Thymus (tissue), 11 donors: ENCODE data around the gene RELA. TPM values are rescaled to one million over a fixed set of nuclear protein-coding genes. Genes with fewer than 3 reads are reported as not detected.

Experiments used
- DNase-seq, 9 donors: peaks; one replicate each; pipeline ENCODE4 v3.0.0-alpha.2; 2013; ENCODE audit warnings: low spot score in 9 of 9, low read depth in 6 of 9, missing footprints in 1 of 9
- H3K27ac ChIP-seq, 2 donors: one replicate each; pipeline ENCODE4 v1.5.1; 2013; ENCODE audit warnings: control low read depth in 1 of 2, low read depth in 1 of 2, low read length in 1 of 2, mild to moderate bottlenecking in 1 of 2, moderate library complexity in 1 of 2
- H3K27me3 ChIP-seq, 2 donors: one replicate each; pipeline ENCODE4 v1.5.1; 2013; ENCODE audit warnings: low read length in 1 of 2; ENCODE audit not compliant: control insufficient read depth in 2 of 2, insufficient read depth in 1 of 2
- H3K36me3 ChIP-seq, 2 donors: one replicate each; pipeline ENCODE4 v1.5.1; 2013; ENCODE audit warnings: low read length in 1 of 2, mild to moderate bottlenecking in 1 of 2, moderate library complexity in 1 of 2; ENCODE audit not compliant: control insufficient read depth in 2 of 2, insufficient read depth in 2 of 2
- H3K4me1 ChIP-seq, 2 donors: one replicate each; pipeline ENCODE4 v1.5.1; 2013; ENCODE audit warnings: low read length in 2 of 2; ENCODE audit not compliant: control insufficient read depth in 2 of 2, insufficient read depth in 2 of 2
- H3K4me3 ChIP-seq, 2 donors: one replicate each; pipeline ENCODE4 v1.5.1; 2013; ENCODE audit warnings: low read length in 2 of 2, control low read depth in 1 of 2, mild to moderate bottlenecking in 1 of 2
- H3K9me3 ChIP-seq, 2 donors: one replicate each; pipeline ENCODE4 v1.5.1; 2013; ENCODE audit warnings: low read length in 1 of 2, mild to moderate bottlenecking in 1 of 2; ENCODE audit not compliant: control insufficient read depth in 2 of 2, insufficient read depth in 1 of 2
- WGBS: extraction: QIAGEN DNeasy Blood & Tissue Kit; methylation state at CpG from one replicate; pipeline ENCODE4 v1.1.7; 2013; 5-methylcytosine and 5-hydroxymethylcytosine counted together
- polyA plus RNA-seq: library from polyadenylated mRNA; stranded (reverse); fragments of 200-250 nt; gene quantifications from one replicate; pipeline ENCODE4 v1.2.3, GENCODE V29; 2013
- total RNA-seq: library from RNA; stranded (reverse); fragments of 120-200 nt; gene quantifications from one replicate; pipeline ENCODE4 v1.2.4, GENCODE V29; 2013
- donor health status: healthy.

RELA gene
- total and polyA plus RNA-seq, 2 donors = 17.1 to 41.9 TPM

DNA sequence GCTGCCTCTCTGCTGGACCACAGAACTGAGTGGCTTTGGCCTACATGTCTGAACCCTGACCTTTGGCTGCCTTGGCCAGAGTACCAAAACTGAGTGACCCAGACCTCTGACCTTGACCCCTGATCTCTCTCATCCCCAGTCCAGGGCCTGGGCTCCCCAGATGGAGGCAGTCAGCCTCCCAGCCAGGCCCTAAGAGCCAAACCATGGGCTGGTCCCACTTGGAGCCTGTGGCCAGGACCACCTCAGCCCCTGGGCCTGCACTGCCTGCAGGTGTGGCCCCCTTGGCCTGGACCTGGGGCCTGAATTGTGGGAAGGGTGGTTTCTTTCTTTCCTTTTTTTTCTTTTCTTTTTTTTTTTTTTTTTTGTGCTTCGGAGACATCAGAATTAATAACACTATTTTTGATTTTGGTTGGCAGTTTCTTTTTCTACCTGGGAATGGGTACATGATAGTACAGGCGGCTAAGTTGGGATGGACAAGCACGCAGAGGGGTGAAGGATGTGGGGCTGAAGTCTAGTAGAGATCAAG, 25.6 kb downstream of the RELA start:
- WGBS = 90% methylated on average over 3 of the region's 3 CpGs
- H3K36me3 ChIP-seq = peaks cover 52 to 58% of the 10 kb centered on the region in 2 donors
- no peaks in the 10 kb centered on the region for H3K27me3 ChIP-seq
- no peak overlapping the region for H3K4me3 ChIP-seq
- peaks cover 28 to 48% of the 10 kb centered on the region in 2 donors for H3K4me1 ChIP-seq
- no peak for DNase-seq
- H3K9me3 ChIP-seq = peaks cover 0 to 6% of the 10 kb centered on the region in 2 donors
- no peak overlapping the region for H3K27ac ChIP-seq

DNA sequence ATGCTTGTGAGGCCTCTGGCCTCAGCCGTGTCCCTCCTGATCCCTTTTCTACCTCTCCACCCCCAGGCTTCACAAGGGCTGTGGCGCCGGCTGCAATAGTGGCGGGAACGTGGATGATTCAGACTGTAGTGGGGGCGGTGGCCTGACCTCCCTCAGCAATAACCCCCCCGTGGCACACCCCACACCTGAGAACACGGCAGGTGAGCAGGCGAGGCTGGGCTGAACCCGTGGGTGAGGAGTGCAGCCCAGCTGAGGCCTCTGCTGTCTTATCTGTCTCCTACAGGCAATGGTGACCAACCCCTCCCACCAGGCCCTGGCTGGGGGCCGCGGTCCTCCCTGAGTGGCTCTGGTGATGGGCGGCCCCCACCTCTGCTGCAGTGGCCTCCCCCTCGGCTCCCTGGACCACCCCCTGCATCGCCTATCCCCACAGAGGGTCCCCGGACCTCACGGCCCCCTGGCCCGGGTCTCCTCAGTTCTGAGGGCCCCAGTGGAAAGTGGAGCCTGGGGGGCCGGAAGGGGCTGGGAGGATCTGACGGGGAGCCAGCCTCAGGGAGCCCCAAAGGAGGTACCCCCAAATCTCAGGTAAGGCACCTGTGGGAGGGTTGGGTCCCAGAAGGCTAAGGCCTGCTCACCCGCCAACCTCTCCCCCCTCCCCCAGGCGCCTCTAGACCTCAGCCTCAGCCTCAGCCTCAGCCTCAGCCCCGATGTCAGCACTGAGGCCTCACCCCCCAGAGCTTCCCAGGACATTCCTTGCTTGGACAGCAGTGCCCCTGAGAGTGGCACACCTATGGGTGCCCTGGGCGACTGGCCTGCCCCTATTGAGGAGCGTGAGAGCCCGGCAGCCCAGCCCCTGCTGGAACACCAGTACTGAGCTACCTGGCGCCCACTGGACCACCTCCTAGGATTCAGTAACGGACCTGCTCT, 26.3 kb downstream of the RELA start:
- no peak overlapping the region for H3K4me3 ChIP-seq
- peaks cover 22 to 41% of the 10 kb centered on the region in 2 donors for H3K4me1 ChIP-seq
- no peak for DNase-seq
- peaks cover 56 to 57% of the 10 kb centered on the region in 2 donors for H3K36me3 ChIP-seq
- H3K27ac ChIP-seq = no peak overlapping the region
- H3K9me3 ChIP-seq = peaks cover 0 to 4% of the 10 kb centered on the region in 2 donors
- H3K27me3 ChIP-seq = no peaks in the 10 kb centered on the region
- WGBS = 98% methylated on average over 28 of the region's 28 CpGs

DNA sequence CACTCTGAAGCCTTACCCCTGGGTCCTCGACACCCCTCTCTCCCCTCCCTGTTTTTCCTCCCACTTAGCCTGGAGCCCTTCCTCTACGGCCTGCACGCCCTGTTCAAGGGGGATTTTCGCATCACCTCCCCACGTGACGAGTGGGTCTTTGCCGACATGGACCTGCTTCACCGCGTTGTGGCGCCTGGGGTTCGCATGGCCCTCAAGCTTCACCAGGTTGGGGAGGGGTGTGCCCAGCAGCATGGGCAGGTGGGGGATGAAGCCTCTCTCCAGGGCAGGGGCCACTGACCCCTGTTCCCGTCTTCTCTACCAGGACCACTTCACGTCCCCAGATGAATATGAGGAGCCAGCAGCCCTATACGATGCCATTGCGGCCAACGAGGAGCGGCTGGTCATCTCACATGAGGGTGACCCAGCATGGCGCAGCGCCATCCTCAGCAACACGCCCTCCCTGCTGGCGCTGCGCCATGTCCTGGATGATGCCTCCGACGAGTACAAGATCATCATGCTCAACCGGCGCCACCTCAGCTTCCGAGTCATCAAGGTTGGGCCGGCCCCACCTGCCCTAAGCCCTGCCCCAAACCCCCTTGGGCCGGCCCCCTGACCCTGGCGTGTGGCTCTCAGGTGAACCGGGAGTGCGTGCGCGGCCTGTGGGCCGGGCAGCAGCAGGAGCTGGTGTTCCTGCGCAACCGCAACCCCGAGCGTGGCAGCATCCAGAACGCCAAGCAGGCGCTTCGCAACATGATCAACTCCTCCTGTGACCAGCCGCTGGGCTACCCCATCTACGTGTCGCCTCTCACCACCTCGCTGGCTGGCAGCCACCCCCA, 27.6 kb downstream of the RELA start:
- DNase-seq = no peak

DNA sequence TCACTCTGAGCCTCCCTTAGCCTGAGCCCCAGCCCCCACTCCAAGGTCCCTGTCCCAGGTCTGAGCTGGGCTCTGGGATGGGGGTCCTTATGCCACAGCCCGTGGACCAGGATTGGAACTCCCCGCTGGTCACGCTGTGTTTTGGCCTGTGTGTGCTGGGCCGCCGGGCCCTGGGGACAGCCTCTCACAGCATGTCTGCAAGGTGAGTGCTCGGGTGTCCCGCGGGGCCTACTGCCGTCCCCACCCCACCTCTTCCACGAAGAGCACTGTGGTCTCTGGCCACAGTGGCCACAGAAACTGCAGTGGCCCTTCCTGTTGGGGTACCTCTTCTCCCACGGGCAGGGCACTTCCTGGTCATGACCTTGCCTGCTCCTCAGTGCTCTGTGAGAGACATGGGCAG, 28.3 kb downstream of the RELA start:
- Histone ChIP-seq H3K36me3 (peaks cover 72% of the 10 kb centered on the region in 2 donors), H3K4me3 (no peak overlapping the region), H3K4me1 (peaks cover 5 to 22% of the 10 kb centered on the region in 2 donors), H3K27me3 (no peaks in the 10 kb centered on the region), H3K9me3 (no peaks in the 10 kb centered on the region), H3K27ac (no peak overlapping the region)
- DNase-seq = no peak
- WGBS = 97% methylated on average over 11 of the region's 11 CpGs

More for the DNA sequence above, 27.6 kb downstream of the RELA start:
- Histone ChIP-seq H3K4me3 (no peak overlapping the region), H3K27ac (no peak overlapping the region), H3K27me3 (no peaks in the 10 kb centered on the region), H3K4me1 (peaks cover 10 to 29% of the 10 kb centered on the region in 2 donors), H3K9me3 (no peaks in the 10 kb centered on the region), H3K36me3 (peaks cover 65 to 66% of the 10 kb centered on the region in 2 donors)
- 98% methylated on average over 46 of the region's 46 CpGs for WGBS

DNA sequence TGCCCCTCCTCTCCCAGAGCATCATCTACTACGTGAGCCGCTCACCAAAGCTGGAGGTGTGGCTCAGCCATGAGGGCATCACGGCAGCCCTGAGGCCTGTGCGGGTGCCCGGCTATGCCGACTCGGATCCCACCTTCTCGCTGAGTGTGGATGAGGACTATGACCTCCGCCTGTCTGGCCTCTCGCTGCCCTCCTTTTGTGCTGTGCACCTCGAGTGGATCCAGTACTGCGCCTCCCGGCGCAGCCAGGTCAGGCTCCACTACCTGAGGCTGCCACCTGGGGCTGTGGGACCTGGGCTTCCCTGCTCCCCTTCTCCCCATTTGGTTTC, 28.6 kb downstream of the RELA start:
- H3K4me1 ChIP-seq = peaks cover 5 to 18% of the 10 kb centered on the region in 2 donors
- WGBS = 97% methylated on average over 14 of the region's 14 CpGs
- no peaks in the 10 kb centered on the region for H3K9me3 ChIP-seq
- H3K4me3 ChIP-seq = no peak overlapping the region
- no peak for DNase-seq
- no peaks in the 10 kb centered on the region for H3K27me3 ChIP-seq
- H3K36me3 ChIP-seq = peaks cover 75 to 76% of the 10 kb centered on the region in 2 donors
- H3K27ac ChIP-seq = no peak overlapping the region

DNA sequence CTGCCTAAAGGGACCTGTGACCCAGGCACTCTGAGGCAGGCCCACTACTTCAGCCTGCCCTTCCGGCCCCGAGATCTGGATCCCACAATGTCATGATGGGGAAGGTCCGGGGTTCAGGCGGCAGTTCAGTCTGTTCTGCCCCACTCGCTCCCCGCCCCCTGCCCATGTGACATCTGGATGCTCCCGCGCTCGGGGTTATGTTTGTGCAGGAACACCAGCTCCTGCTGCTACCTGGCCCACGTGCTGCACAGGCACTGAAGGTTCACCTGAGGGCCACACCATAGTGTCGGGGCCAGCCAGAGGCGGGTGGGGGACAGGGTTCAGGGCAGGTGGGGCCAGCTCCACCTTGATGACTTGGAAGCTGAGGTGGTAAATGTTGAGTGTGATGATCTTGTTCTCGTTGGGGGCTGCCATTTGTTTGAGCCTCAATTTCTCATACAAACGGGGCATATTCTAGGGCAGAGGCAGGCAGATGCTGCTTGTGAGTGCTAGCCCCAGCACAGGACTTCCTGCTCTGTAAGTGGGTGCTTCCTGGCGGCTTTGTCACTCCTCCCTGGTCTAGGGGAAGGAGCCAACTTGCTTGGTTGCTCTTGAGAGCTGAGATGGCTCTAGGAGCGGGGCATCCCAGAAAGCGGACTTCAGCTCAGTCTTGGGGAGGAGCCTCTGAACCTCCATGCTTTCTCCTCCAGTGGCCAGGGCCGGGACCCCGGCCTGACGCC, 29.2 kb downstream of the RELA start:
- Histone ChIP-seq H3K9me3 (no peaks in the 10 kb centered on the region), H3K4me1 (peaks cover 2 to 13% of the 10 kb centered on the region in 2 donors), H3K4me3 (no peak overlapping the region), H3K27ac (no peak overlapping the region), H3K27me3 (no peaks in the 10 kb centered on the region), H3K36me3 (peaks cover 81% of the 10 kb centered on the region in 2 donors)
- no peak for DNase-seq
- WGBS = 89% methylated on average over 20 of the region's 20 CpGs

DNA sequence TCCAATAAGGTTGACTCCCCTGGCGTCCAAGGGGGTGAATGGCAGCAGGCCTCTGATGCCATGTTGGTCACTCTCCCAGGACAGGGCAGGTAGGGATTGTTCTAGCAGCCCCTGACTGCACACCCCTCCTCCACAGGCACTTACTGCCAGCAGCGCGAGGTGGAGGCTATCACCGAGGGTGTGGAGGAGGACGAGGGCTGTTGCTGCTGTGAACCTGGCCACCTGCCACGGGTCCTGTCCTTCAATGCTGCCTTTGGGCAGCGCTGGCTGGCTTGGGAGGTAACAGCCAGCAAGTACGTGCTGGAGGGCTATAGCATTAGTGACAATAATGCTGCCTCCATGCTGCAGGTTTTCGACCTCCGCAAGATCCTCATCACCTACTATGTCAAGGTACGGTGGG, 32.5 kb downstream of the RELA start:
- DNase-seq = no peak
- H3K36me3 ChIP-seq = peaks cover 91 to 95% of the 10 kb centered on the region in 2 donors
- peaks cover 0 to 4% of the 10 kb centered on the region in 2 donors for H3K4me1 ChIP-seq
- no peak overlapping the region for H3K27ac ChIP-seq
- WGBS = 98% methylated on average over 11 of the region's 11 CpGs
- no peaks in the 10 kb centered on the region for H3K27me3 ChIP-seq
- no peak overlapping the region for H3K4me3 ChIP-seq
- H3K9me3 ChIP-seq = no peaks in the 10 kb centered on the region

DNA sequence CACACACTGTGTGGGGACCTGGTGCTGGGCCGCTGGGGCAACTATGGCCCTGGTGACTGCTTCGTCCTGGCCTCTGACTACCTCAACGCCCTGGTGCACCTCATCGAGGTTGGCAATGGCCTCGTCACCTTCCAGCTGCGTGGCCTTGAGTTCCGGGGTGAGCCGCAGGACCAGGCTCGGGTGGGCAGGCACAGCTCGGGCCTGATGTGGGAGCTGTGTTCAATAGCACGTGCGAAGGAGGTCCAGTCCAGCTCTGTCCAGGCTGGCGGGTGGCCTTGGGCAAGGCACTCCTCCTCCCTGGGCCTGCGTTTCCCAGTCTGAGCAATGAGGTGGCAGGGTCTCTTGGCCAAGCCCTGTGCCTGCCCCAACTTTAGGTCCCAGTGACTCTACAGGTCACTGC, 33.1 kb downstream of the RELA start:
- H3K4me1 ChIP-seq = peaks cover 0 to 4% of the 10 kb centered on the region in 2 donors
- 99% methylated on average over 14 of the region's 14 CpGs for WGBS
- H3K4me3 ChIP-seq = no peak overlapping the region
- H3K27me3 ChIP-seq = no peaks in the 10 kb centered on the region
- no peak overlapping the region for H3K27ac ChIP-seq
- H3K9me3 ChIP-seq = no peaks in the 10 kb centered on the region
- peaks cover 91 to 95% of the 10 kb centered on the region in 2 donors for H3K36me3 ChIP-seq
- no peak for DNase-seq
